ENCODE results near the gene CALY. TPM values are rescaled to one million over a fixed set of nuclear protein-coding genes. Genes with fewer than 3 reads are reported as not detected.

Gene CALY, protein sequence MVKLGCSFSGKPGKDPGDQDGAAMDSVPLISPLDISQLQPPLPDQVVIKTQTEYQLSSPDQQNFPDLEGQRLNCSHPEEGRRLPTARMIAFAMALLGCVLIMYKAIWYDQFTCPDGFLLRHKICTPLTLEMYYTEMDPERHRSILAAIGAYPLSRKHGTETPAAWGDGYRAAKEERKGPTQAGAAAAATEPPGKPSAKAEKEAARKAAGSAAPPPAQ
- total RNA-seq (2022; extraction: Qiagen RNA extraction; ENCODE audit: low read depth) = 0.54 to 1.3 TPM (median 0.72 TPM) in 5 replicates

GRCh38 chr10:133336577-133337369 lies at the start of gene CALY:
Gene CALY, minus strand, starts transcription at chr10:133336896. Its CDS starts 7,907 bp downstream, at chr10:133328989.

GRCh38 chr10:133379152-133379800 lies 42.6 kb upstream of the CALY start, which contains the start of gene PAOX:
Gene PAOX, plus strand, starts transcription at chr10:133379262. Its CDS starts 55 bp downstream, at chr10:133379317.

DNA sequence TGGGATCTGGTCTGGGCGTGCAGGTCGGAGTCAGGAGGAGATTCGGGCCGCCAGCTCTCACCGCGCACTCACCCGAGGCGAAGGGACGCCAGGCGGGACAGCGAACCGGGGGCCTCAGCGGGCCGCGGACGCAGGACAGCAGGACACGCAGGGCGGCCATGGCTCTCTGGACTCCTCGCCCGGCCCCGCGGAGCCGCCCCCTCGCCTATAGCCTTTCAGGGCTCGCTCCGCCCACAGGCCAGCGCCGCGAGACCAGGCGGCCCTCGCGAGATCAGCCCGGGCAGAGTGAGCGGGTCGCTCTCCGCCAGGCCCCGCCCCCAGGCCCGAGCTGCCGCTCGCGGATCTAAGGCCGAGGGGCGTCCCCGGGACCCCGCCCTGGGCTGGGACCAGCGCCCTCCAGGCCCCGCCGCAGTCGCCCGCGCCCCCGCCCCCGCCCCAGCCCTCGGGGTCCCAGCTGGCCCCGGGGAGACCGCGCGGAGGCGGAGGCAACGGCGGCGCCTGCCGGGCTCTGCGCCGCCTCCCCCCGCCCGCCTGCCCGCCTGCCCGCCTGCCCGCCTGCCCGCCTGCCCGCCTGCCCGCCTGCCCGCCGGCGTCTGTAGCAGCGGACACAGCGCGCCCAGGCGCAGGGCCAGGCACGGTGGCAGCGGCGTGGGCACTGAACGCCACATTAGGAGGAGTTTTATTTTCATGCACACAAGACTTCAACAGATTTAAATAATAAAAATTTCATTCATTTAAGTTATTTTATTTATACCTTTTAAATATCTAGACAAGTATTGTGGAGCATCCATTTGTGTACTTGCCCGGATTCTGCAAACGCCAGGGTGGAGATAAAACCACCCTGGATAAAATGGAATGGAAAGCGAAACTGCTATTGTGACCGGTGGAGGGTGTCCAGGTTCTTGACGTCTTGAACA lies 36.7 kb upstream of the CALY start, which contains the start of gene ECHS1:
Gene ECHS1 (minus strand): TSS at position 181 of the 917 bp plus-strand sequence. CDS start 21 bp downstream, at position 160.

GRCh38 chr10:133357285-133358161 lies 20.8 kb upstream of the CALY start, which contains the start of gene FUOM:
Gene FUOM, minus strand, starts transcription at chr10:133358019. Its CDS starts 12 bp downstream, at chr10:133358007.

DNA sequence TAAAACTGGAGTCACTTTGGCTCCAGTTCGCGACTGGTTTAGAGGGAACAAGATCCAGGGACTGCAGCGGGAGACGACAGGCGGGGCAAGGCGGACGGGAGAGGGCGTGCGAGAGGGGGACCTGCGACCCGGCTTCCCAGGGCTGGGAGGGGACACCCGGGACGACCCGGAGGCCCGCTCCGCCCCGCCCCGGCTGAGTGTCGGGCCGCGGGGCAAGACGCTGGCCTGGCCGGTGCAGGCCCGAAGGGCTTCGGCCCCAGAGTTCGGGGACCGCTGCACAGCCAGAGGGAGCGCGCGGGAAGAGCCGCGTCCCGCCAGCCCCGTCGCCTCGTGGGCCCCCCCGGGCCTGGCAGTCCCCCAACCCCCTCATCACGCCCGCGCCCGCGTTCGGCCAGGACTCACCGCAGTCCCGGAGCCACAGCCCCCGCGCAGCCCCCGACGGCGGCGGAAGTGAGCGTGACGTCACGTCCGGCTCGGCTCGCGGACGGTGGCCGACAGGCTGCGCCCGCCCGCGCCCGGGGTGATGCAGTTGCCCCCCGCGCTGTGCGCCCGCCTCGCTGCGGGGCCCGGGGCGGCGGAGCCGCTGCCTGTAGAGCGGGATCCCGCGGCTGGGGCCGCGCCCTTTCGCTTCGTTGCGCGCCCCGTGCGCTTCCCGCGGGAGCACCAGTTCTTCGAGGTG lies 28.1 kb downstream of the CALY start, which contains the start of the genes TUBGCP2 and ZNF511:
Gene TUBGCP2 (minus strand): TSS at position 452 of the 679 bp plus-strand sequence. CDS start 5,931 bp downstream, outside the sequence.
Gene ZNF511 (plus strand): TSS at position 494 of the 679 bp plus-strand sequence. CDS start 30 bp downstream, at position 524.

DNA sequence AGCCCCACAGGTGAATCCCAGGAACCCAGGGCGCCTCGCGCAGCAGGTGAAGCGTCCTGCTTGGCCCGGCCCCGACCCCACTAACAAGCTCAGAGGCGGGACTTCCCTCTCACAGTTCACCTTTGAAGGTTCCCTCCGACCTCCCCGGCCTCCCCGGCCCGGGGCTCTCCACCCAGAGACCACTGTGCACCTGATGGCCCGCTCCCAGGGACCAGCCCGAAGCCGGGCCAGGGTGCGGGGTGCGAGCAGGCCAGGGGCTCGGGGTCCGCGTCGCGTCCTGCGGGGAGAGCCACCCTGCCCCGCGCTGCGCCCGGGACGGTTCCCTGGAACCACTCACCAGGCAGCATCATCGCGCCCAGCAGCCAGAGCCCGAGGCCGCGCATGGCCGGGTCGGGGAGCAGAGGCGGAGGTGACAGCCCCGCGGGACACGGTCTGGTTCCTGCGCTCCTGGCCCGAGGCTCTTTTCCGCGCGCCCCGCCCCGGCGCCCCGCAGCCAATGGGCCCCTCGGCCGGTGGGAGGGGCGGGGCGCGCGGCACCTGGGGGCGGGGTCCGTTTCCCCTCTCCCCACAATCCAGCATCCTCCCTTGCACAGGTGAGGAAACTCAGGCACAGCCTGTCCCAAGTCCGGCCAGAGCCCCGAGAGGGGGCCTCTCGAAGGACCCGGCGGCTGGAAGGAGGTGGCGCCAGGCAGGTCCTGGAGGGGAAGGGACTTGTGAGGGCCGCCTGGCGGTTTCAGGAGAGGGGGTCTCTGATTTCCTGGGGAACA lies 60.1 kb downstream of the CALY start, which contains the start of gene ADAM8:
Gene ADAM8 (minus strand): TSS at position 434 of the 767 bp plus-strand sequence. CDS start 51 bp downstream, at position 383.

Other genes starting within 250 kb of the CALY start
- 0.02 to 0.07 TPM in 2 of 5 replicates, not detected in the others for gene ADGRA1, start 249.0 kb downstream of the CALY start, total RNA-seq (2022; extraction: Qiagen RNA extraction; ENCODE audit: low read depth)
- 0.77 to 2.4 TPM (median 0.94 TPM) in 5 replicates for gene KNDC1, start 176.7 kb downstream of the CALY start, total RNA-seq (2022; extraction: Qiagen RNA extraction; ENCODE audit: low read depth)
- 0.08 to 0.16 TPM (median 0.16 TPM) in 3 of 5 replicates, not detected in the others for gene UTF1, start 106.7 kb downstream of the CALY start, total RNA-seq (2022; extraction: Qiagen RNA extraction; ENCODE audit: low read depth)
- gene VENTX, start 99.0 kb downstream of the CALY start, total RNA-seq (2022; extraction: Qiagen RNA extraction; ENCODE audit: low read depth) = not detected in 5 replicates
- 1.3 to 4.3 TPM (median 3.7 TPM) in 5 replicates for gene ADAM8, start 60.0 kb downstream of the CALY start, total RNA-seq (2022; extraction: Qiagen RNA extraction; ENCODE audit: low read depth)
- gene TUBGCP2, start 28.0 kb downstream of the CALY start, total RNA-seq (2022; extraction: Qiagen RNA extraction; ENCODE audit: low read depth) = 32.0 to 44.5 TPM (median 43.6 TPM) in 5 replicates
- 66.0 to 79.6 TPM (median 70.4 TPM) in 5 replicates for gene ZNF511, start 28.0 kb downstream of the CALY start, total RNA-seq (2022; extraction: Qiagen RNA extraction; ENCODE audit: low read depth)
- 0.15 to 0.84 TPM (median 0.29 TPM) in 3 of 5 replicates, not detected in the others for gene PRAP1, start 10.5 kb upstream of the CALY start, total RNA-seq (2022; extraction: Qiagen RNA extraction; ENCODE audit: low read depth)
- 10.7 to 19.0 TPM (median 13.1 TPM) in 5 replicates for gene FUOM, start 21.1 kb upstream of the CALY start, total RNA-seq (2022; extraction: Qiagen RNA extraction; ENCODE audit: low read depth)
- gene ECHS1, start 36.5 kb upstream of the CALY start, total RNA-seq (2022; extraction: Qiagen RNA extraction; ENCODE audit: low read depth) = 132 to 169 TPM (median 145 TPM) in 5 replicates
- gene PAOX, start 42.4 kb upstream of the CALY start, total RNA-seq (2022; extraction: Qiagen RNA extraction; ENCODE audit: low read depth) = 1.5 to 2.2 TPM (median 1.8 TPM) in 5 replicates
- 38.1 to 53.7 TPM (median 51.4 TPM) in 5 replicates for gene MTG1, start 57.3 kb upstream of the CALY start, total RNA-seq (2022; extraction: Qiagen RNA extraction; ENCODE audit: low read depth)
- 0.11 to 0.28 TPM (median 0.15 TPM) in 5 replicates for gene SPRN, start 87.7 kb upstream of the CALY start, total RNA-seq (2022; extraction: Qiagen RNA extraction; ENCODE audit: low read depth)
- 0.06 to 0.27 TPM (median 0.22 TPM) in 5 replicates for gene SCART1, start 117.0 kb upstream of the CALY start, total RNA-seq (2022; extraction: Qiagen RNA extraction; ENCODE audit: low read depth)
- 0.18 to 0.35 TPM (median 0.22 TPM) in 5 replicates for gene CYP2E1, start 190.5 kb upstream of the CALY start, total RNA-seq (2022; extraction: Qiagen RNA extraction; ENCODE audit: low read depth)
- gene SYCE1, start 228.7 kb upstream of the CALY start, total RNA-seq (2022; extraction: Qiagen RNA extraction; ENCODE audit: low read depth) = not detected in 5 replicates